NCI-H1694 (cell line): ENCODE data around the gene KL.

Experiments used
- DNase-seq: peaks from one replicate; lab custom pipeline; 2025; lab: John Stamatoyannopoulos, UW

Gene KL

DNA sequence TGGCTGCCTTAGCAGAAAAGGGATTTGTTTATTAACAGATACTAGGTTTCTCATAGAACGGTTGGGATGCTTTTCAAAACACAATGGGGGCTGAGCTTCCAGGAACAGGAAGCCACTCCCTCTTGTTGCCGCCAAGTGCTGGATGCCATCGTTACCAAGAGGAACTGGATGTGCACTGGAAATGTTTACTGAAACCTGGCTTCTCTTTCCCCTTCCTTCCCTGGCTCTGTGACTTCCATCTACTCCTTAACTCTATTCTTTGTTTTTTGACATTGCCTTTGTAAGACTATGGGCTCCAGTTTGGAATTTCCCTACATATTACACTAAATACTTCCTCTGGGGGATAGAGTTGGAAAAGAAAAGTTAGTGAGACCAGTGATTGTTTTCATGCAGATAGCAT is 11.7 kb upstream of the KL start:
- DNase-seq, result no peak

DNA sequence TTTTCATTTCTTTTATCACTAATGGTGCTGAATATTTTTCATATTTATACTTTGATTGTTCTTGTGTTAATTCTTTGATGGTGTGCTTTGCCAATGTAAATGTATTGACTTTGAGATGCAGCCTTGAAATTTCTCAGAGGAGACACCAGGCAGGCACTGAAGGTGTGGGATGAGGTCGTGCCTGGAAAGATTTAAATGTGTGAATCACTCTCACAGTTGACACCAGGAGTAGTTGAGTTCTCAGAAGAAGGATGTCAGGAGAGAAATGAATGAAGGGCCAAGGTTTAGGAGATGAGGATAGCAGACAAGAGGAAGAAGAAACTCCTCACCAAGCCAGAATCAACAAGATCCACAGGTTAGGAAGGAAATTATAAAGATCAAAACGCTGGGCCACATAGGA is 10.1 kb upstream of the KL start:
- no peak for DNase-seq

DNA sequence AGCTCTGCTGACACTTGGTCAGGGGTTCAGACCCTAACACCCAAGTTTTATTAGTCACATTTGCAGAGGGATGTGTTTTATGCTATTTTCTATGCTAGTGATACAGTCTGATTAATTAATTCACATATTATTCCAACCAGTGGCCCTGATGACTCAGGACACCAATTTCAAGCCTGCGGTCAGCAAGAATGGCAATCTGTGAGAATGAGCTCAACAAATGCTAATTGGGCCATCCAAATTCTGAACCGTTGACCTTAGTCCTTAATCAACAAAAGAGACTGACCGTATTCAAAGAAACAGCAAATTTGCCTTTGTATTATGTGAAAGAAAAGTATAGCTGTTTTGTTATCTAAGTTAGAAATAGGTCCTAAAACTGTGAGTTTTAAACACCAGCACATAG is 9.6 kb upstream of the KL start:
- DNase-seq, result no peak

DNA sequence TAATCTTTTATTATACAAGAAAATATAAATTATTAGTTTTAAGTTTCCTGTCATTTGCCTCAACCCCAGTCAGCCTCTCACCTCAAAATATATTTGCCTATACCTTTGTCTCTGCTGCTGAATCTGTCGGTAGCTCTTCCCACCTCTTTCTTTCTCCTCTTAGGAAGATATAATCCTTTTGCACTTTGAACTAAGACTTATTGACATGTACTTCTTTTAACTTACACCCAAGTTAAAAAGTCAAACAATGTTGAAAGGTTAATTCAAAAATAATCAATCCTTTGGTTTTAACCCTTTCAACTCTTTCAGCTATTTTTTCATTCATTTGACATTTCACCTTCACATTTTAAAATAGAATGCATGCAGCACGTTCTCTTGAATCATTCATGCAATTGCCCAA is 9.0 kb upstream of the KL start:
- DNase-seq, result no peak

DNA sequence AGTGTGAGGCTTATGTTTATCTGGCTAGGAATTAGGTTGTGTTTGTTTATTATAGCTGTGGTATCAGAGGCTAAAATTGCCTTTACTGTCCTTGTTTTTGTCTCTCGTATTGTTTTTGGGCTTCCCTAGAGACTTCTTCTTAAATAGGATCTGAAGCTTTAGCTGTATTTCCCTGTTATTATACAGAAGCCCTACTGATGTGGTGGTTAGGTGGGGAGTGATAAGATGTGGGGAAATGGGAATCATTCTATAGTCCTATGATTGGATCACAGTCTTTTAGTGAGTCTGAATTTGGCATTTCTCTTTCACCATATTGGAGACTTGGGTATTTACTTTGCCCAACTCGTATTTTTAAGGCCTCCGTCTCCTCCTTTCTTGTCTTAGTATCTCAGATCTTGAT is 8.3 kb upstream of the KL start:
- DNase-seq, result no peak

DNA sequence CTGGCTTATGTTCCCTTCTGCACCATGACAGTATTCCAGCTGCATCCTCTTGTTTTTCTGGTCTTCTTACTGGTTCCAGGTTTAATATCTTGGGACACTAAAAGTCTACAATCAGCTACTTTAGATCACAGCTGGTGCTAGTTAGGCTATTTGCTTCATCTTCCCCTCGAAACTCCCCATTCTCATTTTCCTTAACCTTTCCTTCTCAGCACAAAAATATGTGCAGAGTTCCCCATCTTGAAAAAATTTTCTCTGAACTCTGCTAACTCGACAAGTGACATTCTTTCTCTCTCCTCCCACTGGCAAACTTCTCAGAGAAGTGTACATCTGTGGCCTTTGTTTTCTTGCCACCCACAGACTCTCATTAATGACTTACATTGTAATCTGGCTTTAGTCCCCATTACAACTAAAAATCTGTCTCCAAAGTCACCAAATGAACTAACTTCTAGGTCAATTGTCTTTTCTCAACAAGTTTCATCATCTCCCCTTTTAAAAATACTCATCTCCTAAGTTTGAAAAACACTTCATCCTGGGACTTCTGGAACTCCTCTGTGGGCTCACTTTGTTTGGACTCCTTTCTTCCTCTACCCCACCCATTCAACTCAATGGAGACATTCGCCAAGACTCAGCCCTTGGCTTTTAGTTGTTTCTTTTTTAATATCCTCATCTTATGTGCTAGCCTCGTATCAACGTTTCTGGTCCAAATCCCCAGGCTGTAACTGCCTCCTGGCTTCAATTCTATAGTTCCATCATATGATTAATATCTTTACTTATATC is 7.1 kb upstream of the KL start:
- DNase-seq, result no peak

DNA sequence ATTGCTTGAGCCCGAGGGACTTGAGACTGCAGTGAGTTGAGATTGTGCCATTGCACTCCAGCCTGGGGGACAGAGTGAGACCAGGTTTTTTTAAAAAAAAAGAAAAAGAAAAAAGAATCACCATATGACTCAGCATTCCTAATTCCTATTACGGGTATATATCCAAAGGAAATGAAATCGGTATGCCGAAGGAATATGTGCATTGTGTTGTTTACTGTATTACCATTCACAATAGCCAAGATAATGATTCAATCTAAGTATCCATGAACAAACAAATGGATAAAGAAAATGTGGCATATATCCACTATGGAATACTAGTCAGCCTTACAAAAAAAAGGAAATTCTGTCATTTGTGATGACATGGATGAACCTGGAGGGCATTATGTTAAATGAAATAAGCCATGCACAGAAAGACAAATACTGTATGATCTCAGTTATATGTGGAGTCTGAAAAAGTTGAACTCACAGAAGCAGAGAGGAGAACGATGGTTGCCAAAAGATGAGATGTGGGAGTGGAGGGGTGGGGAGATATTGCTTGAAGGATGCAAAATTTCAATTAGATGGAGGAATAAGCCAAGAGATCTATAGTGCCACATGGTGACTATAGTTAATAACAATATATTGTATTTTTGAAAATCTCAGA is 4.3 kb upstream of the KL start:
- no peak for DNase-seq

DNA sequence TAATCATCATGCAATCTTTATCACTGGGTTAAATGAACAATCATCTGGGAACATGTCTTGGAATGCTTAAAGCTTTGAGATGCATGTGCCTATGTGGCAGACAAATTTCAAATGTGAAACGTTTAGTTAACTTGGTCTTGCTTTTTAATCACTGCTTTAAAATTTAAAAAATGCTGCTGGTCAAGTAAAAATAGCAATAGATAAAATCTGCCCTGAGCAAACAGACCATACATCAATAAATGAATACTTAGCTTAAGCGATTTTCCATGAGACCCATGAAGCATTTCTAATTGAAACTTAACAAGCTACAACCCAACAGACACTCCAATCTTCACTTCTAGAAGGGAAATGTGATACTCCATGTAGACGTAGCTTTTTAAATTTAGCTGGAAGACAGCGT is 1.9 kb upstream of the KL start:
- no peak for DNase-seq

DNA sequence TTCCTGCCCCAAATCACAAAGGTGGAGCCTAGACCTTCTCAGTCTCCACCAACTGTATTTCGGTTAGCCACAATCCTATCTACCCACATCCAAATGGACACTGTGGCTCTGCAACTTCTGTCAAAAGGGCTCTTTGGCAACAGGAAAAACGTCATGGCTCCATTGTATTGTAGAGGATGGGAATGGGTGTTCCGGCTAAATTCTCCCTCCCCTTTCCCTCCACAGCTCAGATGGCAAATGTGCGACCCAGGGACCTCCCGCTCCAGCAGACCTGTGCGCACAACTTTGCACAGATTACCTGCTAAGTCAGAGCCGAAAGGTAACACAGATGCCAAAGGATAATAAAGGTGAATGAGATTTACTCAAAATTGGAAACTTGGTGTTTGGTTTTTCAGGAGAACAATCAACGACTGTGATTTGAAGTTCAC is 968 bp upstream of the KL start:
- no peak for DNase-seq

DNA sequence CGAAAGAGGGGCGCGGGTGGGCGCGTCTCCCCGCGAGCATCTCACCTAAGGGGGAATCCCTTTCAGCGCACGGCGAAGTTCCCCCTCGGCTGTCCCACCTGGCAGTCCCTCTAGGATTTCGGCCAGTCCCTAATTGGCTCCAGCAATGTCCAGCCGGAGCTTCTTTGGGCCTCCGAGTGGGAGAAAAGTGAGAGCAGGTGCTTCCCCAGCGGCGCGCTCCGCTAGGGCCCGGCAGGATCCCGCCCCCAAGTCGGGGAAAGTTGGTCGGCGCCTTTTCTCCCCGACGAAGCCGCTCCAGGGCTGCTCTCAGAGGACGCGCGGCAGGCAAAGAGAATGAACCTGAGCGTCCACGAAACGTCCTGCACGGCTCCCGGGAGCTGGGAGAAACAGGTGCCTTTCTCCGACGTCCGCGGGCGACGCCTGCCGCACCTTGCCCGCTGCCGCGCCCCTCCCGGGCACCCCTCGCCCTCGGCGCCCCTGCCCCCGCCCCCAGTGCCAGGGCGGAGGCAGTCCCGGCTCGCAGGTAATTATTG is 366 bp upstream of the KL start:
- DNase-seq, result no peak

DNA sequence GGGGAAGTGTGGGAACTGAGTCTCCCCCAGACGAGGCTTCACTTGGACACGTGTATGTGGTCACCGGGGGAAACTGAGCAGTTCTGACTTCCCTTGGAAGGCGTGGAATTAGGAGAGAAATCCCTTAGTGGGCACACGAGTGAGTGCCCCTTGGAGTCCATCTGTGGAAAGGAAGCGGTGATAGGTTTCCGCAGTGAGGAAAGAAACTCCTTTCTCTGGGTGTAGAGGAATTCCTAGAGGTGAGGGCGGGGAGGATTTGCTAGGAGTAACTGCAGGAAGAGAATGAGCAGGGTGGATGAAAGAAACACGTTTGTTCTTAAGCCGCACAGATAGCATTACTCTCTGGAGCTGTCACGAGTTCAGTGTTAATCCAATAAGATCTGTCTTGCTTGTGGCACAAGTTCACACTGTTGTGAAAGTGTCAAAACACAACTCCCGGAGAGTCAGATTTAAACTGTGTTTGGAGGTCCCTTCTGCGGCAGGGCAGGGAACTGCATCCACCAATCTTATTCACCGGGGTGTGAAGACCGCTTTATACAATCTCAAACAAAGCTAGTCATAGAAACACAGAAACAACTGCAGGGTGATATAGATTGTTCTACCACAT is 1.2 kb downstream of the KL start:
- no peak for DNase-seq

DNA sequence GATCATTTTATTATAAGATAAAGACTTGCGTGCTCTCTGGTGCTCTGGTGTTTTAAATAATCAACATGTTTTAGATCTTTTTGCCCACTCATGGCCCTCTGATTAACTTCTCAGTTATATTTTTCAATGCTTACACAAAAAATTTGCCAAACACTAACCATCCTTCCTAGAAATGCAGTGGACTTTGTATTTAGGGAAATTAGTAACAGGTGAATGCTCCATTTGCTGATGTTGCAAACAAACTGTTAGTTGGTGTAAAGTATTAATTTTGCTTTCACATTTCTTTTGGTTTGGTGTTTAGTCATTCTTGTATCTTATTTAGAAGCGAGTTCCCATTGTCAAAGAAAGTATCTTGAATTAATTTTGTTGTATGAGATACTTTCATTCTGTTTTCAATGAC is 2.7 kb downstream of the KL start:
- DNase-seq, result no peak

DNA sequence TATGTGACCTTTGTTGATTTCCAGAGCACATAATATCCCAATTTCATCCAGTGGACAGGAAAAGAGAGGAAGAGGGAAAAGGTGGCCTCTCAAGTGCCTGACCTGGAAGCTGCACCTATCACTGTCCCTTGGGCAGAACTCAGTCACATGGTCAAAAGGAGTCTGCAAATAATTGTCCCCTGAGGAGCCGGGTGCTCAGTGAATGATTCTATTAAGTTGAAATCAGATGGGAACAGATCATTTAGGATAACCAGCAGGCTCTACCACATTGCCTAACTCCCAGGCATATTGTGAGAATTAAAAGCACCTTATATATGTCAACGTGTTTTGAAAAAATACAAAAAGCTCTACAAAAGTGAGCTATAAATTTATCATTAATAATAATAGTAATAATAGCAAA is 6.8 kb downstream of the KL start:
- DNase-seq, result no peak

DNA sequence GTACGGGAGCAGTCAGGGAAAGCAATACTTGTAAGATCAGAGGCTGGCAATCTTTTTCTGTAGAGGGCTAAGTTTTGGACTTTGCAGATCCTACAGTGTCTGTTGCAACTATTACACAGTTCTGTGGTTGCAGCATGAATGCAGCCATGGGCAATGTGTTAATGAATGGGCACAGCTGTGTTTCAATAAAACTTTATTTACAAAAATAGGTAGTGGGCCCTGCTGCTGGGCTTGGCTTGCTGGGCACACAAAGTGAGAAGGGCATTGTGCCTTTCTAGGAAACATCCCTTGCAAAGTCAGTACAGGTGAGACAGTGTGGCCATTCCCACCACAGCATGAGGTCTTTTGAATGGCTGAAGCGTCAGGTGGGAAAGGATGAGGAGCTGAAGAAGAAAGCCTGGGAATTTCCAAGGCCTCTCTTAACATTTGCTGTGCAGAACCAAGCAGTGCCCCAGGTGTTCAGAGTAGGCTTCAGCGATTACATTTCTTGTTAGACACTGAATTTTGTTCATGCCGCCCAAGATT is 9.1 kb downstream of the KL start:
- no peak for DNase-seq

DNA sequence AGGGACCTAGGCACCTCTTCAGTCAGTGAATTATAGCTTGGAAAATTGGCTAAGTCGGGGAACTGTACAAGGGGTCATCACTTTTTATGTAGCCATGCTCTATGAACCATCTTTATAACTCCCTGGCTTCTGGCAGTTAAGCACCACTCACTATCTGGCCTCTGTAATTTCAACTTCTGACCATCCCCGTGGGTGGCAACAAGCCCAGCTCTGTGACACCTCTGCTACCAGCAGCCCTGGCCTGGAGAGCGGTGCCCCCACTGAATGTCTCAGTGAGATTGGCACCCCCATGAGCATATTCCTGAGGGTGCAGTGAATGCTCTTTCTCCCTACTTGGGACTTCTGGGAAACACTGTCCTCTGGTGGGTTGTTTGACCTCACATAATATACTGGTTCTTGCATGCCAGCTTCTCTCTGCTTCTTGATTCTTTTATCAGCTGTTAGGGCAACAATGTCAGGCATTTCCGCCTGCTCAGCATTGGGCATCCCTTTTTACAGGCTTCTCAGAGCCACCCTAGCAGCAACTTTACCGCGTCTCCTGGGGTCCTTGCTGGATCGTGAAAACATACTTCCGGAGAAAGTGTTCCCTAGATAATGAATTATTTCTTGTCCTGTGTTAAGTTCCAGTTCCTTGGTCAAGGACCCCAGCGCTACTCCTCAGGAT is 10.4 kb downstream of the KL start:
- no peak for DNase-seq

DNA sequence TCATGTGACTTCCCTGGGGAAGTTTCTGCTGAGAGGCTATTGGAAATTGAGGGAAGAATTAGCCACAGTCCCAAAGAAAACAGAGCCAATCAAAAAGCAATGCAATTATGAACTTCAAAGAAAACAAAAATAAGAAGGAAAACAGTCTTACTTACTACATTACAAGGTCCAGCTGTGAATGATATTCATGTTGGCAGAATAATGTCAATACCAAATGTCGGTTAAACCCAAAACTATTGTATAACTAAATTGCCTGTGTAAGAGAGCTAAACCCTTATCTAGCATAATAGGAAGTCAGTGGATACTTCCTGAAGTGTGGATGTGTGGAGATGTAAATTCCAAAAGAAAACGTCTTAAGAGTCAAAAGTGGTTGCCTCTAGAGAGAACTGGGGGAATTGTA is 12.4 kb downstream of the KL start:
- no peak for DNase-seq

DNA sequence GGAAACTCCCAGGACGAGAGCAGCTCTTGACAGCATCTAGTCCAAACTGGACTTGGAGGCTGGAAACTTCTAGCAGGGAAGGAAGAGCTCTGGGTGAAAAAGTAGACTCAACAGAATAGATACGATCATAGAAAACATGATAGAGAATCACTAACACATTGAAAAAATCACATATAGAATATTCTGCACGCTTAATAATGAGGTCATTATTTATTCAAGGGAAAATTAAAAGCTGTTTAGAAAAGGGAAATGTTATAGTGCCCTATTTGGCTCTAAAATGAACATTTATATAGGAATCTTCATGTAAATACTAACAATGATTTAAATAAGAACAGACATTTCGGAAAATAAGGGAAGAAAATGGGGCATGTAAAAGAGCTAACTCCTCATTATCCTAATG is 15.1 kb downstream of the KL start:
- no peak for DNase-seq

DNA sequence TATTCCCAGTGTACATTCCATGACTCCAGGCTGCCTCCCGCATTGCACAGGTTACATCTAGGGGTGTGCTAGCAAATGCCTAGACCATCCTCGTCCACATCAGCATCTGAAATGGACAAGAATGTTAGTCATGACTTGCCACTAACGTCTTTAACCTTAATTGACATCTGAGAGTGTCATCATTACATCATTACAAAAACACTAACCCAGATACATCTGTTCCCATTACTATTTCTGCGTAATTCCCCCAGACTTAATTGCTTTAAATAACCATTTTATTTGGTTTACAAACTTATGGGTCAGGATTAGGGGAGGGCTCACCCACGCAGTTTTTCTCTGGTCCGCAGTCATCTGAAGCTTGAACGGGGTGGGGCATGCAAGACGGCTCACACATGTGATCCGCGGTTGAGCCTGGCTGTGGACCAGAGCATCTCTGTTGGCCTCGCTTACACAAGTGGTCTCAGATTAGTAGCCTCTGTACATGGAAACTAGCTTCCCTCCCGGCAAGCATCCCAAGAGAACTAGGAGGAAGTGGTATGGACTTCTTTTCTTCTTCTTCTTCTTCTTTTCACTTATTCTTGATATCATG is 15.9 kb downstream of the KL start:
- DNase-seq, result no peak

DNA sequence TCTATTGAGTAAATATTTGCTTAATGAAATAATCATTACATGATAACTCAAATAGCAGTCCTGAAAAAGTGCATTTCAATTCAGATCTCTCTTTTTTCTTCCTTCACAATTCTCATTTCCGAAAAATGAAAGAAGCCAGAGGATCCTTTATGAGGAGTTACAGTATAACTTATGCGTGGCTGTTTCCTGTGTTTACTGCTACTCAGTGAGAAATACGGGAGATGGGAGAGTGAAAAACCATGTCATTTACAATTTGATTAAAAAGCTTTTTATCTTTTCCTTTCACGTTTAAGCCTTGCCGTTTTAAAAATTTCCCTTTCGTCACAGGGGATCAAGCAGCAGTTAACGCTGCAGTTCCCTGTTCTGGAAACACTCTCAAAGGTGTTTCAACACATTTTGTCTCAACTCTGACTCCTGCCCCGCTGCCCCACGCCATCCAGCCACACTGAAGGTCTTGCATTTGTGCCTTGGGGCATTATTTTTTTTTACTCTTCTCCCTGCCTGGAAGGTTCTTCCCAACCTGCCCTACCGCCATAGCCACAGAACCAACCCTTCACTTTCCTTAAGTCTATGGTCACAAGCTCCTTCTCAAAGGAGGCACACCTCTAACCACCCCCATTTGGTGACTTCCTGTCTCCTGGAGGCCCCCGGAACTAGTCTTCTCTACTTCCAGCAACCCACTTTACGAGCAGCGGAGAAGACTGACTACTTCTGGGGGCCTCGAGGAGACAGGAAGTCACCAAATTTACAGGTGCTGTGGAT is 17.0 kb downstream of the KL start:
- no peak for DNase-seq

DNA sequence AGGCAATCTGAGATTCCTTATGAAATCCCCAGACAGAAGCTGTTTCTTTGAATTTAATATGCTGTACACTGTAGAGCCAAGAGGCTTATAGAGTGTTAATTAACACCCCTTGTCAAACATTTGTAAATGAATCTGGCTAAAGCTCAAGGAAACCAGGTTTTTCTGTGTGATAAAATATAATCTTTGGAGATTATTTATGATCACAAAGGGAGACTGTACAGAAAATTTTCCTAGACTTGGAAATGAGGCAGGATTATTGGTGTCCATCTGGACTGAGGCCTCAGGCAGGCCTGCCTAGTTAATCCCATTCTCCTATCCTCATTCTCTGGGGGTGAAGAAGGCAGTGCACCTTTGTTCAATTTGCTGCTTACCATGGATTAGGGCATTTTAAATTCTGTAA is 17.8 kb downstream of the KL start:
- no peak for DNase-seq

DNA sequence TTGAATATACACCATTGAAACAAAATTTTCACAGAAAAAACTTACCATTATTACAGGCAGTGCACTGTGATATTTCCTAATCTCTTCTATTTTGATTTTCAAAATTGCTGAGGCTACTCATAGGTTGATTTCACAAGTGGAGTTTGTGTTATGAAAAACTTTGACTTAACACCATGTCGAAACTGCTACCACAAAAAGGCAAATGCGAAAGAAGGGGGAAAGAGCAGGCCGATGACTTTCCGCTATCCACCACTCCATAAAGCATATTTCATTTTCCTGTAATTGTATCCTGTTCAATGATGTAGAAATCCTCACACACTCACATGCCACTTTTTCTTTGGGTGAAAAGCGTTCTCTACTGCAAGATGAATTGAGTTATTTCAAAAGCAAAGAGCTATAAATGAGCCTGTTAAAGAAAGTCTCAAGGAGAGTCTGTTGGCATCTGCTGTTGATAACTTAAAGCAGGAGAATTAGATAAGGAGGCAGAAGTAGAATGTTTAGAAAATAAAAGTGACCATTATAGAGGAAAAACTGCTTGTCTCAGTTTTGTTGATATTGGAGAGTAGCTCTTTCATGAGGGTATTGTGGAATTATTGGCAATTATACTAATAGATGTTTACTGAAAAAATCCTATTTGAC is 18.8 kb downstream of the KL start:
- DNase-seq, result no peak
